HG02678 (cell line): ENCODE data around the gene ABCA7.
A peak's percentile ranks its signal among the peaks of the same experiment; 100 is the strongest.

ENCODE experiments used
- ATAC-seq: cut with Tn5 transposase; IDR thresholded peaks from one replicate; pipeline ENCODE4 v1.9.1; 2021; ENCODE audit warnings: mild to moderate bottlenecking, moderate library complexity; ENCODE audit not compliant: unreplicated experiment

ABCA7 gene

GRCh38 chr19:1102407-1103131 lies 62.7 kb downstream of the ABCA7 start:
- ATAC-seq, result no peak

- no peak for ATAC-seq
These were observed 63.3 kb downstream of the ABCA7 start for GRCh38 chr19:1103132-1103707.

GRCh38 chr19:1103708-1104310 lies 63.9 kb downstream of the ABCA7 start, which contains the start of gene GPX4:
Gene GPX4 (plus strand): TSS chr19:1103994. CDS start chr19:1104044, 50 bp downstream.
- ATAC-seq, result peak; percentile 80

GRCh38 chr19:1104311-1105007 lies 64.6 kb downstream of the ABCA7 start:
- ATAC-seq, result peak; percentile 27

- no peak for ATAC-seq
These were observed 65.3 kb downstream of the ABCA7 start for GRCh38 chr19:1105008-1105872.

- ATAC-seq, result no peak
These were observed 66.2 kb downstream of the ABCA7 start for GRCh38 chr19:1105873-1106840.

GRCh38 chr19:1106841-1107660 lies 67.1 kb downstream of the ABCA7 start:
- ATAC-seq, result no peak

GRCh38 chr19:1107661-1108261 lies 67.9 kb downstream of the ABCA7 start:
- no peak for ATAC-seq

GRCh38 chr19:1108291-1109031 lies 68.6 kb downstream of the ABCA7 start:
- ATAC-seq, result no peak

- no peak for ATAC-seq
These were observed 69.2 kb downstream of the ABCA7 start for GRCh38 chr19:1109032-1109551.

GRCh38 chr19:1109697-1110671 lies 70.1 kb downstream of the ABCA7 start:
- ATAC-seq, result no peak

- ATAC-seq, result no peak
These were observed 71.1 kb downstream of the ABCA7 start for GRCh38 chr19:1110809-1111640.

- ATAC-seq, result no peak
These were observed 71.8 kb downstream of the ABCA7 start for GRCh38 chr19:1111641-1112267.

GRCh38 chr19:1112268-1113029 lies 72.5 kb downstream of the ABCA7 start:
- ATAC-seq, result no peak
